SH-SY5Y (cell line): Measurements from ENCODE around the gene SEC22A.

ENCODE experiments used
- GATA2 ChIP-seq: IDR thresholded peaks from 2 replicates; pipeline ENCODE4 v1.6.1; 2011; ENCODE audit warnings: mild to moderate bottlenecking, low read depth, low read length
- GATA3 ChIP-seq: IDR thresholded peaks from 2 replicates; pipeline ENCODE4 v1.6.1; 2011; ENCODE audit warnings: low read depth, mild to moderate bottlenecking, low read length, moderate library complexity

DNA sequence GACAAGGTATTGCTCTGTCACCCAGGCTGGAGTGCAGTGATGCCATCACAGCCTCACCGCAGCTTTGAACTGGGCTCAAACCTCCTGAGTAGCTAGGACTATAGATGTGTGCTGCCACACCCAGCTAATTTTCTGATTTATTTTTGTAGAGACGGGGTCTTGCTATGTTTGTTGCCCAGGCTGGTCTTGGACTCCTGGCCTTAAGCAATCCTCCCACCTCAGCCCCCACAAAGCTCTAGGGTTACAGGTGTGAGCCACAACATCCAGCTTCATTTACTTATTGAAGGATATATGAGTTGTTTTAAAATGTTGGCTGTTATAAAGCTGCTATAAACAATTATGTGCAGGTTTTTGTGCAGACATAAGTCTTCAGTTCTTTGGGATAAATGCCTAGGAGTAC is 62.2 kb downstream of the SEC22A start:
- TF ChIP-seq GATA2 (no peak), GATA3 (no peak)
